ENCODE measurements around the gene LRGUK. TPM values are rescaled to one million over a fixed set of nuclear protein-coding genes. Genes with fewer than 3 reads are reported as not detected.
A peak's percentile ranks its signal among the peaks of the same experiment; 100 is the strongest.
"Not testable (repeated sequence)": the region's sequence is repeated elsewhere in the genome, so short reads cannot be mapped to it uniquely, and the experiment has no call there.

LRGUK gene
- polyA plus RNA-seq, 6 donors from 2014 or later: not detected

DNA sequence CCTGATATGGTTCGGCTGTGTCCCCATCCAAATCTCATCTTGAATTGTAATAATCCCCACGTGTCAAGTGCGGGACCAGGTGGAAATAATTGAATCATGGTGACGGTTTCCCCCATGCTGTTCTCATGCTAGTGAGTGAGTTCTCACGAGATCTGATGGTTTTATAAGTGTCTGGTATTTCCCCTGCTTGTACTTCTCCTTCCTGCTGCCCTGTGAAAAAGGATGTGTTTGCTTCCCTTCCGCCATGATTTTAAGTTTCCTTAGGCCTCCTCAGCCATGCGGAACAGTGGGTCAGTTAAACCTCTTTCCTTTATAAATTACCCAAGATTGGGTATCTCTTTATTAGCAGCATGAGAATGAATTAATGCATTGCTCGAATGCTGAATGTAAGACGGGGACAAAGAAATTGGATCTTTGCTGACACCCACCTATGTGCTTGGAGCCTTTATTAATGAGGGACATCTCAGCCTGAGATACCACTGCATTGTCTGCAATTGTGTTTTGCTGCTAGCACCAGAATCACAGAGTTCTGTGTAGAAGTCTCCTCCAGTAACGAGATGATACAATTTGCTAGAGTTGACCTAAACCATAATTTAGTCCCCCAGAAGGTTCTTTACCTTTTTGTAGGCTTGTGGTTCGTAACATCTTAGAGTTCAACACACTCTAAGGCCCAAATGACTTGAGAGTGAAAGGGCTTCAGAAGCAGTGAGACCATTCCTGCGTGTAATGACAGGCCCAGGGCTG, 160.9 kb downstream of the LRGUK start:
- ATAC-seq (ENCODE audit: low read depth in 2 of 2) (no peak), DNase-seq (no peak)
- Mint-ChIP-seq H3K4me3 (no peak overlapping the region), H3K27me3 (peaks cover 7 to 9% (median 8%) of the 10 kb centered on the region in 3 donors), H3K27ac (peak overlapping the region in 2 of 6 donors; percentile 61 to 77), H3K4me1 (peaks cover 7 to 13% (median 9%) of the 10 kb centered on the region in 3 donors), H3K36me3 (no peaks in the 10 kb centered on the region), H3K9me3 (no peaks in the 10 kb centered on the region)

DNA sequence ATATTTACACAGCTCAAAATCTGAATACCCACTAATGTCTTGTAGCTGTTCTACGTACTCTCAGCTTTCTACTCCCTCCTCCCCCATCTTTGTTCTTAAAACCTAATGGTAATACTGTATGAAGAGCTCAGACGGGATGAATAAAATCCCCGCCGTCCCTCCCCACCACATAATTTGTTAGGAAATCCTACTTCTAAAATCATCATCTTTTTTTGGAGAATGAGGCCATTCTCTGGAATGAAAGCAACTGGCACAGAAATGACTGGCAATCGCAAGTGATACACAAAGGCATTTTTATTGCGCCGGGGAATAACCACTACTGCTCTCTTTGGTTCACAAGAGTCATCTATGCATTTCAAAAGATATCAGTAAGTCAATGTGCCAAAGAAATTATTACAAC, 162.3 kb downstream of the LRGUK start:
- H3K9me3 Mint-ChIP-seq: no peaks in the 10 kb centered on the region
- ATAC-seq (ENCODE audit: low read depth in 2 of 2): no peak

DNA sequence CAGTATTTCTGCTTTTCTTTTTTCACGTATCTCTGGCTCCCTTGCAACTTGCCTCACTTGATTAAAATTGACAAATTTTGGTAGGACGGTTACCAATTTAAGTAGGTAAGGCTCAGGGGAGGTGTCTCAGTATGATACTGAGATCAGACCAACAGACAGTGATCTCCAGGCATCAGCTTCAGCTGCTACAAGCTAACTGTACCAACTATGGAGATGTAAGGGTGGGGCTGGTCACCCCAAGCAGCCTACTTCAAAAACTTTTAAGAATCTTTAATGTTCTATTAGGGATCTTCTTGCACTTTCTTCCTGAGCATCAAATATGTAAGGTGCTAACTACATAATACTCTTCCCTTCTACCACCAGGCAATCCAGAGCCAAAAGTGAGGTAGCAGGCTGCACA, 162.7 kb downstream of the LRGUK start:
- peaks cover 3 to 10% of the 10 kb centered on the region in 2 donors for H3K36me3 Mint-ChIP-seq
- no peaks in the 10 kb centered on the region for H3K27me3 Mint-ChIP-seq
- H3K27ac Mint-ChIP-seq: no peak overlapping the region
- H3K4me3 Mint-ChIP-seq: no peak overlapping the region
- peaks cover 14 to 27% (median 18%) of the 10 kb centered on the region in 3 donors for H3K4me1 Mint-ChIP-seq
- no peaks in the 10 kb centered on the region for H3K9me3 Mint-ChIP-seq
- no peak for ATAC-seq (ENCODE audit: low read depth in 2 of 2)
- DNase-seq: no peak

More for the DNA sequence above, 162.3 kb downstream of the LRGUK start:
- H3K27me3 Mint-ChIP-seq: no peaks in the 10 kb centered on the region
- peaks cover 14 to 26% (median 18%) of the 10 kb centered on the region in 3 donors for H3K4me1 Mint-ChIP-seq
- H3K27ac Mint-ChIP-seq: peak overlapping the region in 3 of 6 donors; percentile 11 to 76 (median 33)
- no peak for DNase-seq
- H3K36me3 Mint-ChIP-seq: peaks cover 0 to 5% of the 10 kb centered on the region in 2 donors
- no peak overlapping the region for H3K4me3 Mint-ChIP-seq

DNA sequence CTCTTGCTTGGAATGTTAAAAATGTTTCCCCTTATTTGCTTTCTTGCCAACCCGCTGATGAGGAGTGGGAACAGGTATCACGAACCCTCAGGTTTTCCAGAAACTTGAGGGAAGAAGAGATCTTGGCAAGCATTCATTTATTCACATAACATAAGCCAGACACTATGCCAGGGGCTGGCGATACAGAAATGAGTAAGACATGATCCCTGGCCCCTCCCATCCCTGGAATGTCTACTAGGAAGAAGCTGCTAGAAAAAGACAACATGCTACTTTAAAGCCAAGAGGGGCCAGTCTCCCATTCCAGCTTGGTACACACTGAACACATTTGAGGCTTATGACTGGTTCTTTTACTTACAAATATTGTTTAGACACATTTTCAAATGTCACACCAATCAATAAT, 163.1 kb downstream of the LRGUK start:
- DNase-seq (no peak), ATAC-seq (ENCODE audit: low read depth in 2 of 2) (no peak)
- H3K4me1 Mint-ChIP-seq: peaks cover 14 to 27% (median 18%) of the 10 kb centered on the region in 3 donors
- H3K27me3 Mint-ChIP-seq: no peaks in the 10 kb centered on the region
- H3K36me3 Mint-ChIP-seq: peaks cover 8 to 12% of the 10 kb centered on the region in 2 donors
- H3K4me3 Mint-ChIP-seq: no peak overlapping the region
- no peaks in the 10 kb centered on the region for H3K9me3 Mint-ChIP-seq
- H3K27ac Mint-ChIP-seq: no peak overlapping the region

DNA sequence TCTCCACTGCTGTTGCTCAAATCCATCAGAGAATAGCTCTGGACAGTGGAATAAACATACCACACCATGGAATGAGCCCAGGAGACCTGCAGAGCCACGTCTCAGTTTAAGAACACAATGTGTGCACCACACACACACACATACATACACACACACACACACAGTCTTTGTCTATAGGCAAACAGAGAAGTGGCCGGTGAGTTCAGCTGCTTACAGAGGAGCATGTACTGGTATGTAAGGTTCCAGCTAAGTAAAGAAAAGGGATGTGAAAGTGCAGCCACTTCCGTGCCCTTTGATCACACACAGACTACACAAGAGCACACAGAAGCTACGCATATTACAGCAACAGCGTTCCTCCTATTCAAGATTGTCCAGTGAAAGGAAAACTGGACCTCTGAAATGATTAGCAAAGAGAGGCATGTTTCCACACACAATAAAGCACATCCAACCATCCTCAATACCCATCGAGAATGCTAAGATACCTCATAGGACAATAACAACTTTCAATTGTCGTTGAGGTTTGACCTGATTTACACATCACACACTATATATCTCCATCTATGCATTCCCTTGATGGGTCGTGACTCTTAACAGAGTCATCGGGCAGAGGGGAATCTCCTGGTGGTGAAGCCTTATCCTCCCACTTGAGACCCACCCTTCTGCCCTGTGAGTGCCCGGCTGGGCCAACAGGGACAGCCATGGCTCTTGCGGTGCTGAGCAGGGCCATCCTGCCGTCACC, 166.0 kb downstream of the LRGUK start:
- H3K27ac Mint-ChIP-seq: peak overlapping the region in 5 of 6 donors; percentile 34 to 90 (median 74)

DNA sequence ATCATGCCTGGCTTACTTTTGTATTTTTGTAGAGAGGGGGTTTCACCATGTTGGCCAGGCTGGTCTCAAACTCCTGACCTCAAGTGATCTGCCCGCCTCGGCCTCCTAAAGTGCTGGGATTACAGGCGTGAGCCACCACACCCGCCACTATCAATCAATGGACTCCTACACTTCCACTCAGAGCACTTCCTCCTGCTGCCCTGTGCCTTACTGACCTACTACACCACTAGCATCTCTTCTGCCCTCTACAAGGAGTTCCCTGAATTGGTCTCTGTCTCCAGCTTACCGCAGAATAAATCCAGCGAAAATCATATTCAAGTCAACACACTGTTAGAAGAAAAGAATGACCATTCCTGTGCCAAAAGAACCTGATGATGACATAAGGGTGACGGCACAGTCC, 168.8 kb downstream of the LRGUK start:
- Mint-ChIP-seq H3K27ac (peak overlapping the region in 1 of 6 donors; percentile 27), H3K4me1 (peaks cover 10 to 23% (median 18%) of the 10 kb centered on the region in 3 donors), H3K36me3 (peaks cover 20 to 22% of the 10 kb centered on the region in 2 donors), H3K4me3 (peak overlapping the region in 1 of 8 donors; percentile 16)
- H3K9me3 Mint-ChIP-seq; H3K27me3 Mint-ChIP-seq; DNase-seq; ATAC-seq (ENCODE audit: low read depth in 2 of 2): not testable (repeated sequence)

More for the DNA sequence above, 166.0 kb downstream of the LRGUK start:
- peak; percentile 97 to 99 for ATAC-seq (ENCODE audit: low read depth in 2 of 2)
- peaks cover 10 to 23% (median 18%) of the 10 kb centered on the region in 3 donors for H3K4me1 Mint-ChIP-seq
- H3K4me3 Mint-ChIP-seq: peak overlapping the region in 5 of 8 donors; percentile 1 to 66 (median 25)
- peak; percentile 57 for DNase-seq
- H3K9me3 Mint-ChIP-seq: no peaks in the 10 kb centered on the region
- no peaks in the 10 kb centered on the region for H3K27me3 Mint-ChIP-seq
- peaks cover 13 to 20% of the 10 kb centered on the region in 2 donors for H3K36me3 Mint-ChIP-seq

DNA sequence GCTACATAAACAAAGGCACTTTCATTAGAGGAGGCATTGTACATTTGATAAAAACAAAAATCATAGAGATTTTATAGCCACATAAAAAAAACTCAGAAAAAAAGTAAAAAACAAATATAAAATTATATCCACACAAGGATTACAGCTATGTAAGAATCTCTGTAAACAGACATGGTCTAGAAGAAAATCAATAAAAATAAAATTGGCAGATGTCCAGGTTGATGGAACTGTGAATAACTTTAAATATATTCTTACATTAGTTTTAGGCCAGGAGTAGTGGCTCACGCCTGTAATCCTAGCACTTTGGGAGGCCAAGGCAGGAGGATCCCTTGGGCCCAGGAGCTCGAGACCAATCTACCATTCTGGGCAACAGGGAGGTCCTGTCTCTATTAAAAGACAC, 170.3 kb downstream of the LRGUK start:
- Mint-ChIP-seq H3K27ac (no peak overlapping the region), H3K27me3 (no peaks in the 10 kb centered on the region), H3K4me3 (no peak overlapping the region), H3K4me1 (peaks cover 10 to 20% (median 17%) of the 10 kb centered on the region in 3 donors), H3K36me3 (peaks cover 20 to 26% of the 10 kb centered on the region in 2 donors), H3K9me3 (no peaks in the 10 kb centered on the region)
- ATAC-seq (ENCODE audit: low read depth in 2 of 2): no peak
- no peak for DNase-seq

DNA sequence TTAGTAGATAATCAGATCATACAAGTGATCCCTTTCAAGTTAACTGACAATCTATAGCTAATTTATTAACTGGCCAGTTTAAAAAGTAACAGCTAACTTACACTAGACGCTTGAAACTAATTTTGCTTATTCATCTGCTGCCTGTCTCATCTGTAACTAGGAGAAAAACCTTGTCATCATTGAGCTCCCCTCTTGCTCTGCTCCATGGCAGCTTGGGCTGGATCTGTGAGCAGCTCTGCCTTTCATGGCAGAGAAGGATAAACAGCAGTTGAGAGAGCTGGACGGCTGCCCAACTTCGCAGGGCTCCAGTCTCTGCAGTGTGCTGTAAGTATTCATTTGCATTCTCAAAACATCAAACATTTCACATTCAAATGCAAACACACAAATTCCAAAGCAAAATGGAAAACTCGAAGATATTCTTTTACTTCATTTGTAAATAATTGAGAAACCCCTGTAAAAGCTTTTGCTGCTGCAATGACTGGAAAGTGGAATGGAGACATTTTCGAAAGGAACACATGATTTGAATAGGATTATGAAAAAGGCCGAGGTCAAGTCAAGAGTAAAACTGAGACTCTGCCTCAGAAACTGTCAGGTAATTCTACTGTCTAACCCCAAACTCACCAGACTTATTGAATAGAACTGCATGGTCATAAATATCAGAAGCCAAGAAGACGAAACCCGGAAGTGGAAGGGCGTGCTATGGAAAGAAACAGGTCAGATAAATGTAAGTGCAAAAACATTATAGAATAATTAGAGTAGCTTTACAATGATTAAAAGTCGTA, 172.0 kb downstream of the LRGUK start:
- no peak for DNase-seq
- ATAC-seq (ENCODE audit: low read depth in 2 of 2): no peak
- no peak overlapping the region for H3K4me3 Mint-ChIP-seq
- peaks cover 0 to 4% (median 3%) of the 10 kb centered on the region in 3 donors for H3K4me1 Mint-ChIP-seq
- peaks cover 20 to 24% of the 10 kb centered on the region in 2 donors for H3K36me3 Mint-ChIP-seq
- no peaks in the 10 kb centered on the region for H3K9me3 Mint-ChIP-seq
- no peaks in the 10 kb centered on the region for H3K27me3 Mint-ChIP-seq
- H3K27ac Mint-ChIP-seq: peak overlapping the region in 1 of 6 donors; percentile 1

DNA sequence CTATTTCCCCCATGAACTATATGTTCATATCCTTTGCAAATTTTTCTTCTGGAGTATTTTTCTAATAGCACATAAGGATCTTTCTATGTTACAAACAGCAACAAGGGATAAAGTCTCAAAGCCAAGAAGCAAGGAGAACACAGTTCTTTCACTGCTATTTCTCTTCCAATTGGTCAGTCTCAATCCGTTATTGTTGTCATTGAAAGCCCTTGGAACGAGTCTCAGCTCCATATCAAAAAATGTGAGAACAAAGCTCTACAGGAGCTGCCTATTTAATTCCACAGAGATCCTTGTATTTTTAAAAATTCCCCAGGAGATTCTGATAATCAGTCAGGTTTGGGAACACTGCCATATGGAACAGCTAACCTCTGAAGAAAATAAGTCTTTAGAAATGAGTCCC, 173.8 kb downstream of the LRGUK start:
- peaks cover 15 to 18% of the 10 kb centered on the region in 2 donors for H3K36me3 Mint-ChIP-seq
- DNase-seq: no peak

DNA sequence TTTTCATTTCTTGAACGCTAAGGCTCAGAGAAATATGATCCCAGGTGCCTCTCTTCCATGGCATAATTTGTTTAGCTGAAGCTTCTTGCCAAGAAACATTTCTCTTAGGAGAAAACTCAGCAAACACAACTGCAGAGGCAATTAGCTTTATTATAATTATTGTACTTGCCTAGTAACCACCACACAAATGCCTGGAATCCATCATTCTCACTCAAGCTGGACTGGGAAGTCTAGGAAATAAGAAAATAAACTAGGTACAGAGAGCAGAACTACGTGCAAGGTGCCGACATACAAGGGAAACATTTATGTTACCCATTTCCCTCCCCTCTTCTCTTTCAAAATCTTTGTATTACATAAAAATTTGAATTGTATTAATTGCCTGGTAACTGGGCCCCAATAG, 174.5 kb downstream of the LRGUK start:
- Mint-ChIP-seq H3K27ac (no peak overlapping the region), H3K27me3 (no peaks in the 10 kb centered on the region), H3K9me3 (no peaks in the 10 kb centered on the region), H3K4me1 (no peaks in the 10 kb centered on the region), H3K4me3 (no peak overlapping the region), H3K36me3 (peaks cover 13% of the 10 kb centered on the region in 2 donors)
- DNase-seq (no peak), ATAC-seq (ENCODE audit: low read depth in 2 of 2) (no peak)

More for the DNA sequence above, 173.8 kb downstream of the LRGUK start:
- no peaks in the 10 kb centered on the region for H3K27me3 Mint-ChIP-seq
- ATAC-seq (ENCODE audit: low read depth in 2 of 2): no peak
- no peak overlapping the region for H3K4me3 Mint-ChIP-seq
- H3K4me1 Mint-ChIP-seq: no peaks in the 10 kb centered on the region
- H3K27ac Mint-ChIP-seq: no peak overlapping the region
- H3K9me3 Mint-ChIP-seq: no peaks in the 10 kb centered on the region

DNA sequence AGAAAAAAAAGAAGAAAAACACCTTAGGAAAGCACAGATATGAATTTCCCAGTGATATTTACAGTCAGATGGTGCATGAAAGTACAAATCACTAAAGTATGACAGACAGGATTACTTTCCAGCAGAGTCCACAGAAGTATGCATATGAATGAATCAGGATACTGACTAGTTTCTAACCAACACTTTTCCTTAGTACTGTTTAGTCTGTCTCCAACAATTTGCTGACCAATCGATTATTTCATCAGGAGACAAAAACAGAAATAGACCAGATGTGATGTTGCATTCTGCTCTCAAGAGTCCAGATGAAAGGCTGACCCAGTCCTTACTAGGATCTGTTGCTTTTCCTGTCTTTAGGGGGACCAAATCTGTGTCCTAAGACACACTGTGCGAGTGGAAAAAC, 175.0 kb downstream of the LRGUK start:
- ATAC-seq (ENCODE audit: low read depth in 2 of 2) (no peak), DNase-seq (no peak)
- H3K9me3 Mint-ChIP-seq: no peaks in the 10 kb centered on the region
- no peaks in the 10 kb centered on the region for H3K4me1 Mint-ChIP-seq
- H3K36me3 Mint-ChIP-seq: peaks cover 13% of the 10 kb centered on the region in 2 donors
- H3K27me3 Mint-ChIP-seq: no peaks in the 10 kb centered on the region
- H3K27ac Mint-ChIP-seq: no peak overlapping the region
- no peak overlapping the region for H3K4me3 Mint-ChIP-seq

DNA sequence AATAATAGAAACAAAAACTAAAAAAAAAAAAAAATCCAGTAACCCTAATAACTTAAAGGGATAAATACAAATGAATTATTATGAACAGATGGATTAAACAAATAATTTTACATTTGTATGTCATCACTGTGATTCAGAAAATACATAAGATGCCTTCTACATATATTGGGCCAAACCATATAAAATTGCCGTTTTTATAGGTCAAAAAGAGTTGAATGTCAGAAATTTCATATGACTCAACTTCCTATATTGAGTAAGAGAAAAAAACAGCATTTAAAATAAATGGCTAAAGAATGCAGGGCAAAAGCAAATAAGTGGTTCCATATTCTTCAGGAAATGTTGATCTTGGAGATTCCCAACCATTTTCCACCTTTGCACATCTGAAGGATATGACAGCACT, 180.2 kb downstream of the LRGUK start:
- peaks cover 14 to 15% of the 10 kb centered on the region in 2 donors for H3K36me3 Mint-ChIP-seq
- no peaks in the 10 kb centered on the region for H3K9me3 Mint-ChIP-seq
- no peak for DNase-seq
- H3K27me3 Mint-ChIP-seq: no peaks in the 10 kb centered on the region
- no peak overlapping the region for H3K27ac Mint-ChIP-seq
- no peak for ATAC-seq (ENCODE audit: low read depth in 2 of 2)
- no peak overlapping the region for H3K4me3 Mint-ChIP-seq
- H3K4me1 Mint-ChIP-seq: no peaks in the 10 kb centered on the region

DNA sequence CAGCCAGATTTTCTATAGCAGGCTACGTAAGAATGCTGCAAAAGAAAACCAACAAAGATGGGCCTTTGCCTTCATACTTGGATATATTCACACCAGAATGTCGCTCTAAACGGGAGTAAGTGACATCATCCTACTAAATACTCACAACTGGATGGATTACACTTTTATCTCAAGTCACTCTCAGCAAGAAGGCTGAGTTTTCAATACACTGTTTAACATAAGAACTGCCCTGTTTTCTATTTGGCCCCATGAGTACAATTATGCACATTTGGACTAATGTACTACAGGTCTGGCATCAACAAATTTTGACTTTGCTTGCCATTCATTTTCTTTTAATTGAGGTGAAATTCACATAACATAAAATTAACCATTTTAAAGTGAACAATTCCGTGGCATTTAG, 181.4 kb downstream of the LRGUK start:
- Mint-ChIP-seq H3K36me3 (peaks cover 14 to 15% of the 10 kb centered on the region in 2 donors), H3K27ac (no peak overlapping the region), H3K27me3 (no peaks in the 10 kb centered on the region), H3K4me1 (no peaks in the 10 kb centered on the region), H3K4me3 (no peak overlapping the region), H3K9me3 (no peaks in the 10 kb centered on the region)
- DNase-seq: no peak
- ATAC-seq (ENCODE audit: low read depth in 2 of 2): no peak

Measured in naive B cell (primary cell).